ENCODE results near the gene KCNJ14.

The KCNJ14 gene

GRCh38 chr19:48452289-48453190, 2.8 kb upstream of the KCNJ14 start:
- TF ChIP-seq CTCF (IDR thresholded peaks at IDR 0.05; ENCODE audit: low read depth, low read length): no peak
- DNase-seq (ENCODE audit: extremely low read depth, low read depth): no peak

GRCh38 chr19:48454150-48454730, 1.1 kb upstream of the KCNJ14 start:
- no peak for DNase-seq (ENCODE audit: extremely low read depth, low read depth)
- no peak for TF ChIP-seq CTCF (IDR thresholded peaks at IDR 0.05; ENCODE audit: low read depth, low read length)

- DNase-seq (ENCODE audit: extremely low read depth, low read depth): no peak
- TF ChIP-seq CTCF (IDR thresholded peaks at IDR 0.05; ENCODE audit: low read depth, low read length): no peak
Measured at GRCh38 chr19:48455908-48456562, 661 bp downstream of the KCNJ14 start.

GRCh38 chr19:48456864-48457263, 1.5 kb downstream of the KCNJ14 start:
- TF ChIP-seq CTCF (IDR thresholded peaks at IDR 0.05; ENCODE audit: low read depth, low read length): no peak
- no peak for DNase-seq (ENCODE audit: extremely low read depth, low read depth)

- no peak for DNase-seq (ENCODE audit: extremely low read depth, low read depth)
- TF ChIP-seq CTCF (IDR thresholded peaks at IDR 0.05; ENCODE audit: low read depth, low read length): no peak
Measured at GRCh38 chr19:48458016-48458415, 2.6 kb downstream of the KCNJ14 start.

- TF ChIP-seq CTCF (IDR thresholded peaks at IDR 0.05; ENCODE audit: low read depth, low read length): no peak
- DNase-seq (ENCODE audit: extremely low read depth, low read depth): no peak
Measured at GRCh38 chr19:48461651-48461981, 6.2 kb downstream of the KCNJ14 start.
